ENCODE data around the gene PPY. TPM values are rescaled to one million over a fixed set of nuclear protein-coding genes. Genes with fewer than 3 reads are reported as not detected.

PPY gene
- not detected in 5 replicates for total RNA-seq (2022; extraction: Qiagen RNA extraction; ENCODE audit: low read depth)

DNA sequence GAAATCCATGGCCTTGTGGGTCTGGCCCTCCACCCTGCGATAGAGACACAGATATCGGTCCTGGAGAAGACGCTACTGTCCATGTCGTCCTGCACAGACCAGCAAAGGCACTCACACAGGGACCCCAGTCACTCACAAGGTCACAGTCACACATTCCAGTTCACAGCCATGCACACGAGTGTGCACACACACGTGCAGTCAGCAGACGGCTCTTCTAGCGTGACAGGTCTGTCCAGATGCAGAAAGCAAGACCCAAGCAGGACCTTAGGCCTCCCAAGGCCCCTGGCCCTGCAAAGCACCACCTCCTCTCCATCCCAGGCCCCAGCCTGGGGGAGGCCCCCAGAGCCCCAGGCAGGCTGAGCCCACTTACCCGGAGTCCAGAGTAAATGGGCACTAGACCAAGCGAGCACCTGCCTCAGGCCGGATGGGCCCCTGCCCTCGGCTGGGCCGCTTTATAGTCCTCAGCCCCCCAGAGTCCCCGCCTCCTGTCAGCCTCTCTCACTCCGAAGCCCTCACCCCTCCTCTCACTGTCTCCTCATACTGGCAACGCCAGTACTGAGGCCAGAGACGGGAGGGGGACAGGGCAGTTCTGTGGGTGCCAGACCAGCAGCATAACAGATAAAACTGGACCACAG lies at the start of gene PPY:
Gene PPY, minus strand, starts transcription at position 426 of the 635 bp plus-strand sequence. CDS start 822 bp downstream, outside the sequence.

DNA sequence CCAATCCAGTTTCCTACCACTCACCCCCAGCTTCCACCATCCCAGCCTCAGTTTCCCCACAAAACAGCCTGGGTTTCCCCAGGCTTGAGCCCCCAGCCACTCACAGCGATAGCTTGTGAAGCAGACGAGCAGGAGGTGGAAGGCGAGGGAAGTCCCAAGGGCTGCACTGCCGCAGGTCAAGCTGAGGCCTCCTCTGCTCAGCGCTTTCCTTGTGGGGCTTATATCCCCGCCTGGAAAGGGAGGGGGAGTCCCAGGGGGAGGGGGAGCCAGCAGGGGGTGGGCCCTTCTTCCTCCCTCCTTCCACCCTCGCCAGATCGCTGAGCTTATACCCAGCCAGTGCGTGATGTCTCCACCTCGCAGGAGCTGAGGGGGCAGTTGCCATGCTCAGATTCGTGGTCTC lies 11.5 kb upstream of the PPY start, which contains the start of gene PYY:
Gene PYY, minus strand, starts transcription at position 195 of the 400 bp plus-strand sequence. CDS start 457 bp downstream, outside the sequence.

DNA sequence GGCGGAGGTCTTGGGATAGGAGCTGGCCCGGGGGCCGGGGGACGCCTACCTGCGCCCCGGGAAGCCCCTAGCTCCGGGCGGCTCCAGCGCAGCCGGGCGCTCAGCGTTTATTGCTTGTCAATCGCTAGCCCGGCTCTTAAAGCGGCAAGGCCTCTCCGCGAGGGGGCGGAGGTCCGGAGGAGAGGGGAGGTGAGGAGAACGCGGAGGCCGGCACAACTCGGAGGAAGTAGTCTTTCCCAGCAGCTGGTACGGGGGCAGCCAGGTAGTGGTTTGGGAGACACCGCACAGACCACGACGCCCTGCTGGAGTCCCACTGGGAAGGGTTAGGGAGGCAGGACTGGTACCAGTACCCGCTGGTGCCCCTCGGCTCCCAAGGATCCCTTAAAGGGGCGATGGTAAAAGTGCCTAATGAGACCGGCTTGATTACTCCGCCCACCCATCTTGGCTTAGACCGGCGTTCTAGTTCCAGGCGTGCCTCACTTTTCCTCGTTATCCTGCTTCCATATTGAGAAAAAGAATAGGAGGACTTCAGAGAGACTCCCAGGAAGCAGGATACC lies 34.8 kb downstream of the PPY start, which contains the start of gene MPP2:
Gene MPP2, minus strand, starts transcription at position 112 of the 557 bp plus-strand sequence. CDS start 3,076 bp downstream, outside the sequence.

Other genes starting within 250 kb of the PPY start
- not detected in 5 replicates for gene SOST, start 183.7 kb downstream of the PPY start, total RNA-seq (2022; extraction: Qiagen RNA extraction; ENCODE audit: low read depth)
- gene DUSP3, start 163.5 kb downstream of the PPY start, total RNA-seq (2022; extraction: Qiagen RNA extraction; ENCODE audit: low read depth): 62.4 to 69.0 TPM (median 67.2 TPM) in 5 replicates
- gene CFAP97D1, start 162.0 kb downstream of the PPY start, total RNA-seq (2022; extraction: Qiagen RNA extraction; ENCODE audit: low read depth): not detected in 5 replicates
- 17.6 to 20.7 TPM (median 19.4 TPM) in 5 replicates for gene MPP3, start 109.3 kb downstream of the PPY start, total RNA-seq (2022; extraction: Qiagen RNA extraction; ENCODE audit: low read depth)
- gene CD300LG, start 95.3 kb downstream of the PPY start, total RNA-seq (2022; extraction: Qiagen RNA extraction; ENCODE audit: low read depth): not detected in 5 replicates
- 1.7 to 3.2 TPM (median 2.1 TPM) in 5 replicates for gene MPP2, start 34.9 kb downstream of the PPY start, total RNA-seq (2022; extraction: Qiagen RNA extraction; ENCODE audit: low read depth)
- gene PYY, start 11.5 kb upstream of the PPY start, total RNA-seq (2022; extraction: Qiagen RNA extraction; ENCODE audit: low read depth): 0.17 TPM in 1 of 5 replicates, not detected in the others
- 0.77 to 1.4 TPM (median 1.0 TPM) in 5 replicates for gene NAGS, start 62.1 kb upstream of the PPY start, total RNA-seq (2022; extraction: Qiagen RNA extraction; ENCODE audit: low read depth)
- gene TMEM101, start 72.5 kb upstream of the PPY start, total RNA-seq (2022; extraction: Qiagen RNA extraction; ENCODE audit: low read depth): 27.4 to 33.5 TPM (median 29.9 TPM) in 5 replicates
- 55.9 to 60.9 TPM (median 57.6 TPM) in 5 replicates for gene LSM12, start 124.2 kb upstream of the PPY start, total RNA-seq (2022; extraction: Qiagen RNA extraction; ENCODE audit: low read depth)
- gene G6PC3, start 128.3 kb upstream of the PPY start, total RNA-seq (2022; extraction: Qiagen RNA extraction; ENCODE audit: low read depth): 122 to 174 TPM (median 149 TPM) in 5 replicates
- gene HDAC5, start 181.2 kb upstream of the PPY start, total RNA-seq (2022; extraction: Qiagen RNA extraction; ENCODE audit: low read depth): 14.6 to 18.7 TPM (median 15.7 TPM) in 5 replicates
- gene HROB, start 199.5 kb upstream of the PPY start, total RNA-seq (2022; extraction: Qiagen RNA extraction; ENCODE audit: low read depth): 8.2 to 9.9 TPM (median 8.8 TPM) in 5 replicates
- 0.08 to 0.17 TPM (median 0.10 TPM) in 5 replicates for gene ASB16, start 228.2 kb upstream of the PPY start, total RNA-seq (2022; extraction: Qiagen RNA extraction; ENCODE audit: low read depth)
- 37.3 to 45.0 TPM (median 43.9 TPM) in 5 replicates for gene TMUB2, start 244.5 kb upstream of the PPY start, total RNA-seq (2022; extraction: Qiagen RNA extraction; ENCODE audit: low read depth)

Data from A549 treated with DMSO at 1 μM for 4 hours (cell line).